AG04449 (cell line): ENCODE results near the gene CDH13.

ENCODE experiments used
- CTCF ChIA-PET: fragments of 350-600 bp; formaldehyde crosslinking; extraction: SDS; loops from one replicate; lab custom pipeline; 2021; ENCODE audit warnings: antibody characterized with exemption; lab: Yijun Ruan, JAX
- POLR2A ChIA-PET: fragments of 400-600, 350-600 bp; formaldehyde crosslinking; extraction: SDS; loops from one replicate; lab custom pipeline; 2020; ENCODE audit warnings: antibody characterized with exemption, inconsistent platforms; lab: Yijun Ruan, JAX
- DNase-seq: peaks from one replicate; pipeline ENCODE4 v3.0.0-alpha.2; 2010; ENCODE audit warnings: low read depth, low spot score
- H3K4me3 ChIP-seq: 2 replicates; pipeline ENCODE4 v1.5.1; 2011; ENCODE audit warnings: low read depth, mild to moderate bottlenecking, control low read depth, low read length
- TF ChIP-seq, protein P1 (sequence below): IDR thresholded peaks from one replicate; pipeline ENCODE4 v1.5.1; 2011; ENCODE audit warnings: mild to moderate bottlenecking, moderate library complexity, low read length, control low read depth, inconsistent platforms; ENCODE audit not compliant: insufficient read depth; ENCODE audit errors: missing control alignments

CDH13 gene

DNA sequence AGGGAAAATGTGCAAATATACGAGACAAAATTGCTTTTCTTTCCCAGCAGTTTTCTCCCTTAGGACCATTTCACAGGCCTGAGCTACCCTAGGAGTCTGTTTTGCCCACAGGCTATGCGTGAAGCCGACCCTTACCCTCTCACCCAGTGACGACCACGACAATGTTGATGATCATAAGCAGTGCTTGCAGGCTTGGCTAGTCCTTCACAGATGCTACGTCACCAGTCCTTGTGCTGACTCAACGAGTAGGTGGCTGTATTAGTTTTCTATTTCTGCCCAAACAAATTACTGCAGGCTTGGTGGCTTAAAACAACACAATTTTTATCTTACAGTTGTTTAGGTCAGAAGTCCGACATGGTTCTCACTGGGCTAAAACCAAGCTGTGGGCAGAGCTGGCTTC is 606.4 kb downstream of the CDH13 start:
- TF ChIP-seq, protein P1, sequence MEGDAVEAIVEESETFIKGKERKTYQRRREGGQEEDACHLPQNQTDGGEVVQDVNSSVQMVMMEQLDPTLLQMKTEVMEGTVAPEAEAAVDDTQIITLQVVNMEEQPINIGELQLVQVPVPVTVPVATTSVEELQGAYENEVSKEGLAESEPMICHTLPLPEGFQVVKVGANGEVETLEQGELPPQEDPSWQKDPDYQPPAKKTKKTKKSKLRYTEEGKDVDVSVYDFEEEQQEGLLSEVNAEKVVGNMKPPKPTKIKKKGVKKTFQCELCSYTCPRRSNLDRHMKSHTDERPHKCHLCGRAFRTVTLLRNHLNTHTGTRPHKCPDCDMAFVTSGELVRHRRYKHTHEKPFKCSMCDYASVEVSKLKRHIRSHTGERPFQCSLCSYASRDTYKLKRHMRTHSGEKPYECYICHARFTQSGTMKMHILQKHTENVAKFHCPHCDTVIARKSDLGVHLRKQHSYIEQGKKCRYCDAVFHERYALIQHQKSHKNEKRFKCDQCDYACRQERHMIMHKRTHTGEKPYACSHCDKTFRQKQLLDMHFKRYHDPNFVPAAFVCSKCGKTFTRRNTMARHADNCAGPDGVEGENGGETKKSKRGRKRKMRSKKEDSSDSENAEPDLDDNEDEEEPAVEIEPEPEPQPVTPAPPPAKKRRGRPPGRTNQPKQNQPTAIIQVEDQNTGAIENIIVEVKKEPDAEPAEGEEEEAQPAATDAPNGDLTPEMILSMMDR: no peak
- DNase-seq: no peak
- ChIA-PET CTCF (interaction anchor here (0.8 to 2.5 kb wide), 2 partner anchors 17 to 121 kb away, joined by 3 to 6 read pairs; no protein-coding TSS in a partner anchor), POLR2A (no interaction called here)
- H3K4me3 ChIP-seq: no peak overlapping the region

DNA sequence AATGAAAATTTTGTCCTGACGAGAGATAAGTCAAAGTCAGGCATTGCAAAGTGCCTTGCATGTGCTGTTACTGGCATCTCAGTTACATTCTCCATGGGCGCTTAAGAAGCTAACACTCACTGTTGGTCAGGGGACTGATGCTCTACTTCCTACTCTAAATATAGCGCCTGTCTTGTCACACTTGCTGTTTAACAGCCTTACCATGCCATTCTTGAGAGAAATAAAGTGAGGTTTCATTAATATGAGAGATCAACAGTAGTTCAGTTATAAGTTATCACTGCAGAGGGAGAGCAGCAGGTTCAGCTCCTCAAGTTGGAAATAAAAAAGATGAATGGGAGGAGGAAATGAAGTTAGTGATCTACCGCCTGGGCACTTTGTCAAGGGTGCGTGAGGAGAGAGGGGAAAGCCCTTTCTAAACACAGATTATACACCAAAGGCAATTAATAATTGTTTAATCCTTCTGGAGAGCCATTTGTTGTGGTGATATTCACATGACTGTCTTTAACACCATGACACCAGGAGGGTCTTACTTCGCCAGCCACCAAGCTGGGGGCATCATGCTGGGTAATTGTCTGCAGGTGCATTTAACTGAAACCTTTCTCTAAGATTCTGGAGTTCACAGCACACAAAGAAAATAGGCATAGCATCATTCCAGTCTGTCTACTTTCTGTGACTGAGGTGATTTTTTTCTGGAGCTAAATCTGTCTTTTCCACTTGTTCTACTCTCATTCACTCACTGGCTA is 612.4 kb downstream of the CDH13 start:
- no peak overlapping the region for H3K4me3 ChIP-seq
- CTCF ChIA-PET: interaction anchor here (1.0 kb wide), 1 partner anchor 9 kb away, joined by 3 read pairs; no protein-coding TSS in a partner anchor
- TF ChIP-seq, protein P1: no peak
- DNase-seq: no peak
- POLR2A ChIA-PET: no interaction called here

DNA sequence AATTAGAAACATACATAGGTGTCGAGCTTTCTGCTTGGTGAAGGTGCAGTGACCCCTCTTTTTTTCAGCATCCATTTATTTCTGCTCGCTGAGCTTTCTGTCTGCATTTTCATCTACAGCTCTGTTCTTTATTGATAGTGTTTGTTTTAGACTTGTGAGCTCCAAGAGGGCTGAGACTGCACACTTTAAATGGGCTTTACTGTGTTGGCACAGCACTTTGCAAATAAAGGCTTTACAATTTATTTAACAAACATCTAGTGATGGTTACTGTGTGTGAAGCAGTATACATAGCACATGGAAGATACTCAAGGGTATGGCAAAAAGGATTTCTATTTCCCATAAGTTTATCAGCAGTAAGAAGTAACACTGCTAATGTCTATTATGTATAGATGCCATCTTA is 617.3 kb downstream of the CDH13 start:
- CTCF ChIA-PET: interaction anchor here (0.6 to 0.8 kb wide), 2 partner anchors 29 to 112 kb away, joined by 3 read pairs; no protein-coding TSS in a partner anchor
- TF ChIP-seq, protein P1: no peak
- no peak for DNase-seq
- H3K4me3 ChIP-seq: no peak overlapping the region
- POLR2A ChIA-PET: no interaction called here

DNA sequence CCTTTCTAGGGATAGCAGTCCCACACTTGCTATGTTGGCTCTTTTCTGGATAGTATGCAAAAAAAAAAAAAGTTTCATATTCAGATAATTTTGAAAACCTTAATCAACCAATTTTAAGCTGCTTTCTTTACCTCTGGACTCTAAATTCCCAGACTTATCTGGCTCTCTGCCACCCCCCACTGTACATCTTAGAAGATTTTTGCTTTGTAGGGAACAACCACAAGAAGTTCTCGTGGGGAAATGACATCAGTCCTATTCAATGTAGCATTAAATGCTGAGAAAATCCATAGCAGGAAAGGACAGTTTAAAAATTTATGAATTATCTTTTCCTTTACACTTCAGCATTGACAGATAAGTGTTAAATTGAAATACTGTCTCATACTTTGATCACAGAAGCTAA is 618.3 kb downstream of the CDH13 start:
- CTCF ChIA-PET: interaction anchor here (0.8 to 1.5 kb wide), 2 partner anchors 112 to 202 kb away, joined by 3 to 5 read pairs; no protein-coding TSS in a partner anchor
- POLR2A ChIA-PET: no interaction called here
- peak; percentile 14 for DNase-seq
- no peak overlapping the region for H3K4me3 ChIP-seq
- TF ChIP-seq, protein P1: no peak

DNA sequence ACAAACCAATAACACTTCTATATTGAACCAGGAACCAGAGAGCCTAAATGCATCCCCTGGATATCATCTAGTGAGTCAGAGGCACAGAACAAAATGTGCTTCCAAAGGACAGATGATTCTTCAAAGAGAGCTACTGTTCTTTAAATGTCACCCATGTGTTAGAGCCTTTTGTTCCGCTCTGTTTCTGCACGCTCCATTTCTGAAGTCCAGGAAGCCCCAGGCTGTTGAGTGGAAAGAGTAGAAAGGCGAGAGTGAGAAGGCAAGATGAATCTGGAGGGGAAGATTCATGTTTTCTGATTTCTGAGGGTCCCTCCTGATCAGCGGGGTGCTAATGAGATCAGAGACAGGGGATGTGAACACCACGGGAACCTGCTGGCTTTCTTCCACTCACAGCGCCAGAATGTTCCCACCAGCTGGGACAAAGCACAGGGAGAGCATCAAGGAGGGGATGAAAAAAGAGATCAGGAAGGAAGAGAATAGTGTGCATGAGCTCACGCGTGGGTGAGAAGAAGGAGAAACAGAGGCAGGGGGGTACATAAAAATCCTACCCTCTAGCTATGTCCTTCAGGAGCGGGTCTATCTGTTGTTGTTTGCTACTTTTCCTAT is 621.1 kb downstream of the CDH13 start:
- DNase-seq: no peak
- no peak overlapping the region for H3K4me3 ChIP-seq
- ChIA-PET POLR2A (interaction anchor here (0.6 kb wide), 1 partner anchor 547 kb away, joined by 3 read pairs; no protein-coding TSS in a partner anchor), CTCF (interaction anchor here (1.0 to 2.2 kb wide), 5 partner anchors 8 to 984 kb away, joined by 3 to 7 read pairs (median 4); no protein-coding TSS in a partner anchor)
- TF ChIP-seq, protein P1: no peak
